GM19035 (cell line): Measurements from ENCODE around the gene SPATA9.

Experiments used
- ATAC-seq: cut with Tn5 transposase; IDR thresholded peaks from one replicate; pipeline ENCODE4 v1.9.1; 2021; ENCODE audit not compliant: unreplicated experiment

Gene SPATA9

DNA sequence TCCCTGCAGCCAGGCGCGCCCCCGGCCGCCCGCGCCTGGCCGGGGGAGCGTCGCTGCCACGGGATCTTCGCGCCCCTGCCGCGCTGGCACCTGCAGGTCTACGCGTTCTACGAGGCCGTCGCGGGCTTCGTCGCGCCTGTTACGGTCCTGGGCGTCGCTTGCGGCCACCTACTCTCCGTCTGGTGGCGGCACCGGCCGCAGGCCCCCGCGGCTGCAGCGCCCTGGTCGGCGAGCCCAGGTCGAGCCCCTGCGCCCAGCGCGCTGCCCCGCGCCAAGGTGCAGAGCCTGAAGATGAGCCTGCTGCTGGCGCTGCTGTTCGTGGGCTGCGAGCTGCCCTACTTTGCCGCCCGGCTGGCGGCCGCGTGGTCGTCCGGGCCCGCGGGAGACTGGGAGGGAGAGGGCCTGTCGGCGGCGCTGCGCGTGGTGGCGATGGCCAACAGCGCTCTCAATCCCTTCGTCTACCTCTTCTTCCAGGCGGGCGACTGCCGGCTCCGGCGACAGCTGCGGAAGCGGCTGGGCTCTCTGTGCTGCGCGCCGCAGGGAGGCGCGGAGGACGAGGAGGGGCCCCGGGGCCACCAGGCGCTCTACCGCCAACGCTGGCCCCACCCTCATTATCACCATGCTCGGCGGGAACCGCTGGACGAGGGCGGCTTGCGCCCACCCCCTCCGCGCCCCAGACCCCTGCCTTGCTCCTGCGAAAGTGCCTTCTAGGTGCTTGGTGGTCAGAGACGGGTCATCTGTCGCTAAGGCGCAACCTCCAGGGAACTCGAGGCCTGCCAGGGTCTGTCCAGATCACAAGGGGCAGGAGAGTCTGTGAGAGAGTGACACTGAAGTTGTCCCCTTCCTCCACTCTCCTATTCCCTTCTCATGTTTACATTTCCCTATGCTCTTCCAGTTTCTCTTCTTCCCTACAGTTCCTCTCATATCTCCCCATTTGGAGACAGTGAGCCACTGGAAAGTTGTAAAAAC, 61.6 kb downstream of the SPATA9 start:
- ATAC-seq: peak; percentile 53

DNA sequence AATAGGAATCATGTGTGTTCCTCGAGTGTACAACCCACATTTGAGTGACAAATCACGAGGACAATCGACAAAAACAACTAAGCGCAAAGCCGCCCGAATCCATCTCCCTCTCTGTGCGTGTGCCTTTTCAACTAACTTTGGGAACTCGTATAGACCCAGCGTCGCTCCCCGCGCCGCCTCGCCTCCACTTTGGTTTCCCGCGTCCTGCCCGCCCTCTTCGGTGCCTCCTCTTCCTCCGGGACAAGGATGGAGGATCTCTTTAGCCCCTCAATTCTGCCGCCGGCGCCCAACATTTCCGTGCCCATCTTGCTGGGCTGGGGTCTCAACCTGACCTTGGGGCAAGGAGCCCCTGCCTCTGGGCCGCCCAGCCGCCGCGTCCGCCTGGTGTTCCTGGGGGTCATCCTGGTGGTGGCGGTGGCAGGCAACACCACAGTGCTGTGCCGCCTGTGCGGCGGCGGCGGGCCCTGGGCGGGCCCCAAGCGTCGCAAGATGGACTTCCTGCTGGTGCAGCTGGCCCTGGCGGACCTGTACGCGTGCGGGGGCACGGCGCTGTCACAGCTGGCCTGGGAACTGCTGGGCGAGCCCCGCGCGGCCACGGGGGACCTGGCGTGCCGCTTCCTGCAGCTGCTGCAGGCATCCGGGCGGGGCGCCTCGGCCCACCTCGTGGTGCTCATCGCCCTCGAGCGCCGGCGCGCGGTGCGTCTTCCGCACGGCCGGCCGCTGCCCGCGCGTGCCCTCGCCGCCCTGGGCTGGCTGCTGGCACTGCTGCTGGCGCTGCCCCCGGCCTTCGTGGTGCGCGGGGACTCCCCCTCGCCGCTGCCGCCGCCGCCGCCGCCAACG, 62.5 kb downstream of the SPATA9 start, which contains the start of gene GPR150:
Gene GPR150 (plus strand): TSS at position 58 of the 840 bp plus-strand sequence. CDS start 189 bp downstream, at position 247.
- peak; percentile 71 for ATAC-seq

DNA sequence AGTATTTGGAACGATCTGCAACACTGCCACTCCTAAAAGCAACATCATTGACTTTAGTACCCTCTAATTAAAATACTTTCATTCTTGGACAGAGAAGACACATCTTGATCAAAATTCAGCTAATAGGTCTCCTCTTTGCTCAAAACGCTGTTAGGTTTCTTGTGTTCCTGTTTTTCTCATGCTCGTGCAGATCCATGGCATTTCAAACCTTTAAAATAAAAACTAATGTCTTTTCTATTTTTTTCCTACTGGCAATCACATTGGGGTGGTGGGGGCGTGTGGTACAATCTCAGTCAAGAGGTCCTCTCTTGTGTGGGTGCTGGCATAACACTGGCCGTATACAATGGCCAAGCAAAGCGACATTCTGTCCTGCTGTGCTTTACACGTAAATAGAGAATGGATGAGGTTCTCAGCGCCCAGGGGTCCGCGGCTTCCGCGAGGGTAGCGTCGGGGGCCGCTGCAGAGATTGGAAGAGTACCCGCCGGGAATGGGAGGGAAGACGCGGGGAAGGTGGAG, 63.2 kb downstream of the SPATA9 start:
- no peak for ATAC-seq

DNA sequence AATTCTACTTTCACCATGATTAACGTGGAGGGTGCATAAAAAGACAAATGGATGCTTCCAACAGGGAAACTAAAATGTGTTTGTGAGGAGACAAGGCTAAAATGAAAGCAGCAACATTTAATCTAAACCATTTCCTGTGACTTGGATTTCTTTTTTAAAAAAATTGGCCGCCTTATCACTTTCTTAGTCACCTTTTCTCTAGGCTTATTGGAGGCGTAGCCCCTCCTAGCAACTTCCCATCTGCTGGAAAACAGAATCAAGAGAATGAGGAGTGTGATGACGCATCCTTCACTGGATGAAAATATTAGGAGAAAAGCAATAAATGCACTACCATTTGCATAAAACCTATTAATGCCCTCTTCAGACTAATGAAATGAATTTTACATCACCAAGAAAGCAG, 63.7 kb downstream of the SPATA9 start:
- no peak for ATAC-seq

DNA sequence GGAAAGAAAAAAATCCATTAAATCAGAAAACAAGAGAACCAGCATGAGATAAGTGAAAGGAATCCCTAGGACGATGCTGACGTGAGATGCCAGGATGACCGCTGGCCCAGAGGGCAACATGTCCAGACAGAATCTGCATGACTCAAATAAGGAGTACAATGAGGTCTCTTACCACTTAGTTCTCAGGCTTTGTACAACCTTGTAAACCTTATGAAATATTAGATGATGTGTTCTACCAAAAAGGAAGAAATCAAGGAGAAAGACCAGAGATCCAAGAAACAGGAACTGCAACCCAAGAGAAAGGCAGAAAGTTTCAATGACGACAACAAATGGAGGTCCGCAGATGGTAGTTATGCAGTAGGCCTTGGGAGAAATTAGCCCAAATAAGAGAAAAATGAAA, 65.7 kb downstream of the SPATA9 start:
- ATAC-seq: no peak

DNA sequence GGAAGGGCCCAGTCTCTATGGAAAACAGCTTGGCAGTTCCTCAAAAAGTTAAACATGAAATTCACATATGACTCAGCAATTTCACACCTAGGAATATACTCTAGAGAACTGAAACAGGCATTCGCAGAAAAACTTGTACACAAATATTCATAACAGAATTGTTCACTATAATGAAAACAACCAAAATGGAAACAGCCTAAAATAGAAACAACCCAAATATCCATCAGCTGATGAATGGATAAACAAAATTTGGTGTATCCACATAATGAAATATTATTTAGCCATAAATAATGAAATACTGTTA, 67.7 kb downstream of the SPATA9 start:
- peak; percentile 58 for ATAC-seq

GRCh38 chr5:95613514-95613913, 69.3 kb downstream of the SPATA9 start:
- no peak for ATAC-seq

GRCh38 chr5:95611396-95611795, 71.4 kb downstream of the SPATA9 start:
- ATAC-seq: no peak

- ATAC-seq: no peak
These were observed 72.2 kb downstream of the SPATA9 start for GRCh38 chr5:95610546-95610945.

DNA sequence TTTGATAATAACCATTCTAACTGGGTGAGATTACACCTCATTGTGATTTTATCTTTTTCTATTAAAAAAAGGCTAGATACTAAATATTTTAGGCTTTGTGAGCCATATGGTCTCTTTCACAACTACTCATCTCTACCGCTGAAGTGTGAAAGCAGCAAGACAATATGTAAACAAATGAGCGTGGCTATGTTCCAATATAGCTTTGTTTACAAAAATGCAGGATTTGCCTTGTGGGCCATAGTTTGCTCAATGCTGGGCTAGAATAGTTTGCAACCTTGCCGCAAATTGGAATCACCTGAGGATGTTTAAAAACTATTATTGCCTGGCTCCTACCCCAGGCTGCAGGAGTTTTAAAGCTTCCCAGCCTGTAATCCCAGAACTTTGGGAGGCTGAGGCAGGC, 73.1 kb downstream of the SPATA9 start:
- ATAC-seq: no peak
